Measurements from ENCODE around the gene GCGR.

DNA sequence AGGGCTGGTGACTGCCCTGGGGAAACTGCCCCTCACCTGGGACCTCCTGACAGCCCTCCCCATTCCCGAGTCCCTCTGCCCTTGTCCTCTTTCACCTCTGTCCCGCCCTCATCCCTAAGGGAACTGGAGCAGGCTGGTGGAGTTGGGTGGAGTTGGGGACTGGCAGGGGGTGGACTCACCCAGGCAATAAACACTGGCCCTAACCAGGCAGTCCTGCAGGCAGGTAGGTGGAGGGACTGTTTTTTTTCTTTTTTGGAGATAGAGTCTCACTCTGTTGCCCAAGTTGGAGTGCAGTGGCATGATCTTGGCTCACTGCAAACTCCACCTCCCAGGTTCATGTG is 11.7 kb downstream of the GCGR start:
- TF ChIP-seq POLR2A (IDR thresholded peaks at IDR 0.05) = no peak
- TF ChIP-seq, protein P1, sequence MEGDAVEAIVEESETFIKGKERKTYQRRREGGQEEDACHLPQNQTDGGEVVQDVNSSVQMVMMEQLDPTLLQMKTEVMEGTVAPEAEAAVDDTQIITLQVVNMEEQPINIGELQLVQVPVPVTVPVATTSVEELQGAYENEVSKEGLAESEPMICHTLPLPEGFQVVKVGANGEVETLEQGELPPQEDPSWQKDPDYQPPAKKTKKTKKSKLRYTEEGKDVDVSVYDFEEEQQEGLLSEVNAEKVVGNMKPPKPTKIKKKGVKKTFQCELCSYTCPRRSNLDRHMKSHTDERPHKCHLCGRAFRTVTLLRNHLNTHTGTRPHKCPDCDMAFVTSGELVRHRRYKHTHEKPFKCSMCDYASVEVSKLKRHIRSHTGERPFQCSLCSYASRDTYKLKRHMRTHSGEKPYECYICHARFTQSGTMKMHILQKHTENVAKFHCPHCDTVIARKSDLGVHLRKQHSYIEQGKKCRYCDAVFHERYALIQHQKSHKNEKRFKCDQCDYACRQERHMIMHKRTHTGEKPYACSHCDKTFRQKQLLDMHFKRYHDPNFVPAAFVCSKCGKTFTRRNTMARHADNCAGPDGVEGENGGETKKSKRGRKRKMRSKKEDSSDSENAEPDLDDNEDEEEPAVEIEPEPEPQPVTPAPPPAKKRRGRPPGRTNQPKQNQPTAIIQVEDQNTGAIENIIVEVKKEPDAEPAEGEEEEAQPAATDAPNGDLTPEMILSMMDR (IDR thresholded peaks at IDR 0.05) = no peak

All from uterus (tissue), 2 donors.